ENCODE data around the gene ESAM. TPM values are rescaled to one million over a fixed set of nuclear protein-coding genes. Genes with fewer than 3 reads are reported as not detected.

ESAM gene
- total RNA-seq, 1 donor from 2014 or later, result 0.54 TPM

DNA sequence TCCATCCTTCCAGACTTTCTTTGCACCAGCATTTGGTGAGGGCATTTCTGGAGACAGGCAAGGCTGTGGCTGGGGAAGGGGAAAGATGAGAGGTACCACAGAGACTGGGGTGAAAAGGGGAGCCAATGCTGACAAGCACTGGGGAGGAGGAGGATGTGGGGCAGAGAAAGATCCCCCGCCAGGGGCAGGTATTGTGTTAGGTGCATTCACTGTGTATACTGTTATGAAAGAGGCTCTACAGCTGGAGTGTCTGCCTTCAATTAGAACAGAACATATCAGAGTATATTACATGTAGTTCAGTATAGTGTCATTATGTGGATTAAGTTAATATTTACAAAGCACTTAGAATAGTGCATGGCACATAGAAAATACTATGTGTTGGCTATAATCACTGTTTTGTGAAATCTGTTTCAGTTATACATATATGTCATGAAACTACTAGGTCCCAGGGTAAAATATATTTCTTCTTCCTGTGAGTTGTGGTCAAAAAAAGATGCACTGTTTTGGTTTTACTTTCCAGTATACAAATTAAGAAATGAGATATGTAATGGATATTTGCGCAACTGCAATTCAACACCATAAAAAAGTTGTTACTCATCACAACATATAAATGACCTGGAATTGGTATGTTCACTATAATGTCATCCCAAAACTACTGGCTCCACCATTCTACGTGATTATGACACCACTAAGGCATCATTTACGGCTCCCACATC lies 29.7 kb upstream of the ESAM start:
- no peak overlapping the region for H3K4me3 Mint-ChIP-seq (ENCODE audit: unreplicated experiment)
- H3K36me3 Mint-ChIP-seq (ENCODE audit: unreplicated experiment), result no peaks in the 10 kb centered on the region
- H3K4me1 Mint-ChIP-seq (ENCODE audit: low read depth, unreplicated experiment), result peaks cover 4% of the 10 kb centered on the region
- no peaks in the 10 kb centered on the region for H3K27me3 Mint-ChIP-seq (ENCODE audit: unreplicated experiment)
- no peak overlapping the region for H3K27ac Mint-ChIP-seq (ENCODE audit: unreplicated experiment)
- no peaks in the 10 kb centered on the region for H3K9me3 Mint-ChIP-seq (ENCODE audit: unreplicated experiment)
- TF ChIP-seq CTCF (IDR thresholded peaks at IDR 0.05; ENCODE audit: partially characterized antibody, unreplicated experiment), result no peak
- no peak for DNase-seq

- Mint-ChIP-seq H3K9me3 (ENCODE audit: unreplicated experiment) (no peaks in the 10 kb centered on the region), H3K27ac (ENCODE audit: unreplicated experiment) (no peak overlapping the region), H3K4me1 (ENCODE audit: low read depth, unreplicated experiment) (peaks cover 6% of the 10 kb centered on the region), H3K4me3 (ENCODE audit: unreplicated experiment) (no peak overlapping the region), H3K27me3 (ENCODE audit: unreplicated experiment) (no peaks in the 10 kb centered on the region), H3K36me3 (ENCODE audit: unreplicated experiment) (no peaks in the 10 kb centered on the region)
- TF ChIP-seq CTCF (IDR thresholded peaks at IDR 0.05; ENCODE audit: partially characterized antibody, unreplicated experiment), result no peak
- no peak for DNase-seq
Measured at GRCh38 chr11:124788521-124788920, 26.4 kb upstream of the ESAM start.

DNA sequence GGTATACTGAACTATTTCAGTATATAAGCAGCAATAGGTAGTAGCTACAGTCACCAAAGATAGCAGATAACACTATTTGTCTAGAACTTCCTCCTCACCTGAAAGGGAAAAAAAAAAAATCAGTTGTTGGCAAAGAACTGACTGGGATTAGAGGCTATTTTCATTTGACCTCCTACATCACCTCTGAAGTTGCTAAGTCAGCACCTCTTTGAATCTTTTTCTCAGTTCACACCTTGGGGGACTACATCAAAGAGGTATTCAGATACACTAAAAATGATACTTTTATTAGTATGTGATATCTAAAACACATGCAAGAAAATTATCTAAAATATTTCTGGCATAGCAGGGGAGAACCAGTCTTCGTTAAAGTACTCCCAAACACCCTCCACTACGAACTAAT lies 22.0 kb upstream of the ESAM start:
- Mint-ChIP-seq H3K27me3 (ENCODE audit: unreplicated experiment) (no peaks in the 10 kb centered on the region), H3K9me3 (ENCODE audit: unreplicated experiment) (no peaks in the 10 kb centered on the region), H3K36me3 (ENCODE audit: unreplicated experiment) (no peaks in the 10 kb centered on the region), H3K4me3 (ENCODE audit: unreplicated experiment) (no peak overlapping the region), H3K27ac (ENCODE audit: unreplicated experiment) (no peak overlapping the region), H3K4me1 (ENCODE audit: low read depth, unreplicated experiment) (peaks cover 2% of the 10 kb centered on the region)
- TF ChIP-seq CTCF (IDR thresholded peaks at IDR 0.05; ENCODE audit: partially characterized antibody, unreplicated experiment), result no peak
- no peak for DNase-seq

- Mint-ChIP-seq H3K27ac (ENCODE audit: unreplicated experiment) (no peak overlapping the region), H3K27me3 (ENCODE audit: unreplicated experiment) (no peaks in the 10 kb centered on the region), H3K9me3 (ENCODE audit: unreplicated experiment) (no peaks in the 10 kb centered on the region), H3K4me3 (ENCODE audit: unreplicated experiment) (no peak overlapping the region), H3K4me1 (ENCODE audit: low read depth, unreplicated experiment) (peaks cover 2% of the 10 kb centered on the region), H3K36me3 (ENCODE audit: unreplicated experiment) (no peaks in the 10 kb centered on the region)
- TF ChIP-seq CTCF (IDR thresholded peaks at IDR 0.05; ENCODE audit: partially characterized antibody, unreplicated experiment), result no peak
- DNase-seq, result no peak
Measured at GRCh38 chr11:124783002-124783401, 20.9 kb upstream of the ESAM start.

DNA sequence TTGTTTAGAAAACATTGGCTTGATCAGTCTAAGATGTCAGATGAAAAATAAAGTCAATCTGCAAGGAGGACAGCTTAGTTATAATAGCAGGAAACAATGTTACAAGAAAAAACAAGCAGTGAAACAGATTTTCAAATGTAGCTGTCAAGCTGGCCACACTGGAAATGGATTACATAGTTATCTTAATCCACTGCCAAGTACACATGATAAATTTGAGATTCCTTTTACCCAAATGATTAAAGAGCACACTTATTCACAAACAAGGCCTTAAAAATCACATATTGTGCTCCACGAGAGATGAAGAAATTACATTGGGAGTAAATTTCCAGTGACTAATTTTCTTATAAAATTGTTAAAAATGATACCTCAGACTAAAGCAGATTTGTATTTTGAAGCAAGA lies 17.5 kb upstream of the ESAM start:
- TF ChIP-seq CTCF (IDR thresholded peaks at IDR 0.05; ENCODE audit: partially characterized antibody, unreplicated experiment), result no peak
- Mint-ChIP-seq H3K27me3 (ENCODE audit: unreplicated experiment) (no peaks in the 10 kb centered on the region), H3K27ac (ENCODE audit: unreplicated experiment) (no peak overlapping the region), H3K9me3 (ENCODE audit: unreplicated experiment) (no peaks in the 10 kb centered on the region), H3K4me3 (ENCODE audit: unreplicated experiment) (no peak overlapping the region), H3K36me3 (ENCODE audit: unreplicated experiment) (no peaks in the 10 kb centered on the region), H3K4me1 (ENCODE audit: low read depth, unreplicated experiment) (no peaks in the 10 kb centered on the region)
- no peak for DNase-seq

Measured in glutamatergic neuron (in vitro differentiated cells).